Activated effector memory CD4-positive, alpha-beta T cell treated with Interleukin-2 at 50 U/mL for 16 hours (primary cell): ENCODE results near the gene BMPR1A.
"Not testable (repeated sequence)": the region's sequence is repeated elsewhere in the genome, so short reads cannot be mapped to it uniquely, and the experiment has no call there.

Experiments used
- DNase-seq: peaks from one replicate; pipeline ENCODE4 v3.0.0-alpha.2; 2020

Gene BMPR1A

DNA sequence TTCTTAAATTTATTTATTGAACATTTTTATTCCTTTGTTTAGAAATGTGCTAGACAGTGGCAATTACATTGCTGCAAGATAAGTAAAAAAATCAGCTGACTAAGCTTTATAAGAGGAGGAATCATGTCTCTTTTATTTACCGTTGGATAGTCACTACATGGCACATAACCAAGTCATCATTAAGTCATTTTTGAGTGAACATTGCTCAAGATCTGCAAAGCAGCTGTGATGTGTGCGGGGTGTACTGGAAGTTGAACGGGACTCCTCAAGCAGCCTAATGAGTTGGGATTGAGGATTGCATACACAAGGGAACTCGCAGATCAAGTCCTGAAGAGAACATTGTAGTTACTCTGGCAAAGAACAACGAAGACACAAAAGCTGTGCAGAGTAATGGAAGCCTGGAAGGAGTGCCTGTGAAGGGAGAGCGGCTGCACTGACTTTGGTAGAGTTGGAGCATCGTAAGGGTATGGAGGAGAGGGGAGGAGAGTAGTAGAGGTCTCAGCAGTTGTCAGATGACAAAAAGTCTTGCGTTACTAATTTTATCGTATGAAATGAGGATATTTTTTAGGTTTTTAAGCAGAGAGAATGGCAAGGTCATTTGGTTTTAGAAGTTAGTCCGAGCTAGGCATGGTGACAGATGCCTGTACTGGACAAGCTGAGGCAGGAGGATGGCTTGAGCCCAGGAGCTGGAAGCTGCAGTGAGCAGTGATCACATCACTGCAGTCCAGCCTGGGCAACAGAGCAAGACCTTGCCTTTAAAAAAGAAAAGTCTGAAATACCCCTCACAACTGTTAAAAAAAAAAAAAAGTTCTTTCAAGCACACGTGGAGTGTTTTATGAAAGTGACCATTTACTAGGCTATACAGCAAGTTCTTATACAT, 95.1 kb downstream of the BMPR1A start:
- no peak for DNase-seq

DNA sequence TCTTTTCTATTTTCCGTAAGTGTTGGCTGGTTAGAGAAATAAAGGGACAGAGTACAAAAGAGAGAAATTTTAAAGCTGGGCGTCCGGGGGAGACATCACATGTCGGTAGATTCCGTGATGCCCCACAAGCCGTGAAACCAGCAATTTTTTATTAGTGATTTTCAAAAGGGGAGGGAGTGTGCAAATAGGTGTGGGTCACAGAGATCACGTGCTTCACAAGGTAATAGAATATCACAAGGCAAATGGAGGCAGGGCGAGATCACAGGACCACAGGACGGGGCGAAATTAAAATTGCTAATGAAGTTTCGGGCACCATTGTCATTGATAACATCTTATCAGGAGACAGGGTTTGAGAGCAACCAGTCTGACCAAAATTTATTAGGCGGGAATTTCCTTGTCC, 97.2 kb downstream of the BMPR1A start:
- not testable (repeated sequence) for DNase-seq

GRCh38 chr10:86855513-86855912, 99.1 kb downstream of the BMPR1A start:
- DNase-seq, result no peak

DNA sequence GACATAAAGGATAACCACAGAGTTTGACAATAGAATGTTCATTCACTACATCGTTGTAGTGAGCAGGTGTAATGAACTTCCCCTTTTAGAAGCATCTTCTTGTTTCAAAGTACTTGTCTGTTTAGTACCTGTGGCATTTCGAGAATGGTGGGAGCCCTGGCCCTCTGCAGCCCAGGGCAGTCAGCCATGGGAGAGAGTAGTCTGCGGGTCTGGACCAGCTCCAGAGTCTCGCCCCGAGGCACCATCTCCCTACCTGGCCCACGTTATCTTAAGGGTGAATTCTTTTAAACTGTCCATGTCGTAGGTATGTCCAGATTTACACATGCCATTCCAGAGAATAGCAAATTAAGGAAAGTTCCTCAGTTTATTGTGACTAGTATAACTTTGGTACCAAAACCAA, 99.7 kb downstream of the BMPR1A start:
- no peak for DNase-seq

GRCh38 chr10:86857128-86857721, 100.8 kb downstream of the BMPR1A start:
- DNase-seq, result no peak

- no peak for DNase-seq
Measured at GRCh38 chr10:86858011-86858410, 101.6 kb downstream of the BMPR1A start.

GRCh38 chr10:86861351-86861750, 104.9 kb downstream of the BMPR1A start:
- DNase-seq, result no peak

DNA sequence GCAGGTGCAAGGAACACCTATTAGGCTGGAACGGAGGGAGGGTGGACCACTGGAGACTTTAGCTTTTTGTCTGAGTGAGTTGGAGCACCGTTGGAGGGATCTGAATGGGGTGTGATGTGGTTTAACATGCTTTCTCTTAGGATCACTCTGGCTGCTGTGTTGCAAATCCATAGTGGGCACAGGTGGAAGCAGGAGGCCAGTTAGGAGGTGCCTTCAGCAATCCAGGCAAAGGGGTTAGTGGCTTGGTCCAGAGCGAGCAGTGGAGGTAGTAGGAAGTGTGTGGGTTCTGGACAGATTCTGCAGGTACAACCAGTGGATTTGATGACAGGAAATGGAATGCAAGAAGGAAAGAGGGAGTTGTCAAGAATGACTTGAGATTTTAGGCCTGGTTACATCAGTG, 106.0 kb downstream of the BMPR1A start:
- no peak for DNase-seq

- no peak for DNase-seq
Measured at GRCh38 chr10:86862786-86863483, 106.5 kb downstream of the BMPR1A start.

- DNase-seq, result no peak
Measured at GRCh38 chr10:86863484-86863842, 107.0 kb downstream of the BMPR1A start.

GRCh38 chr10:86865011-86865811, 108.8 kb downstream of the BMPR1A start:
- DNase-seq, result not testable (repeated sequence)

GRCh38 chr10:86867149-86867548, 110.7 kb downstream of the BMPR1A start:
- DNase-seq, result no peak

- no peak for DNase-seq
Measured at GRCh38 chr10:86868353-86868752, 111.9 kb downstream of the BMPR1A start.

GRCh38 chr10:86870679-86871078, 114.3 kb downstream of the BMPR1A start:
- DNase-seq, result no peak

DNA sequence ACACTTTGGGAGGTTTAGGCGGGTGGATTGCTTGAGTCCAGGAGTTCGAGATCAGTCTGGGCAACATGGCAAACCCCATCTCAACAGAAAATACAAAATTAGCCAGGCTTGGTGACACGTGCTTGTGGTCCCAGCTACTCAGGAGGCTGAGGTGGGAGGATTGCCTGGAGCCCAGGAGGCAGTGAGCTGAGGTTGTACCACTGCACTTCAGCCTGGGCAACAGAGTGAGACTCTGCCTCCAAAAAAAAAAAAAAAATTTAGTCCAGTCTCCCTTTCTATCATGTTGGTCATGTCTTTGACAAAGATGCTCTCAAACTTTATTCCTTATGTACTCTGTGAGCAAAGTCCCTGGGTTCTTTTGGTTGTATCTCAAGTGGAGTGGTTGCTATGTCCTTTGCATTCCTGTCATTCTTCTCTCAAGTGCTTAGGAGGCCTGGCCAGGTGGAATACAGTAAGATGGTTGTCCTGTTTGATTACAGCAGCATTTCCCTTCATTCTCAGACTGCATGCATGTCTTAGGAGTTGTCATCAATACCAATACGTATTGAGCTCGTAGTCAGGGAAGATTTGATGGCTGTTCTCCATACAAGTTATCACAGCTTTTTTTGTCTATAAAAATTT, 115.3 kb downstream of the BMPR1A start:
- DNase-seq, result no peak

DNA sequence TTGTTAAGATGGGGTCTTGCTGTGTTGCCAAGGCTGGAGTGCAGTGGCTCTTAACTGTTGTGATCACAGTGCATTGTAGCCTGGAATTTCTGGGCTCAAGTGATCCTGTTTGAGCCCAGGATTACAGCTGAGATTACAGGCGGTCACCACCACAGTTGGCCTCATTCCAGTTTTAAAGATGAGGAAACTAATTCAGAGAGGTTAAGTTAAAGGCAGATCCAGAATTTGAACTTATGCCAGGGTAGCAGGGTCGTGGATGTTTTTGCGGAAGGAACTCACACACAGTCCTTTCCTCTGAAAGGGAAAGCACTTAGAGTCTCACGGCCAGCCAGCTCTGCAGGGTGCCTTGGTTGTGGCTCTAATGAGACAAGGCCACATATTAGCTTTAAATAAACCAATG, 116.3 kb downstream of the BMPR1A start:
- DNase-seq, result no peak

- no peak for DNase-seq
Measured at GRCh38 chr10:86876748-86877147, 120.3 kb downstream of the BMPR1A start.

- DNase-seq, result no peak
Measured at GRCh38 chr10:86878983-86879713, 122.7 kb downstream of the BMPR1A start.

DNA sequence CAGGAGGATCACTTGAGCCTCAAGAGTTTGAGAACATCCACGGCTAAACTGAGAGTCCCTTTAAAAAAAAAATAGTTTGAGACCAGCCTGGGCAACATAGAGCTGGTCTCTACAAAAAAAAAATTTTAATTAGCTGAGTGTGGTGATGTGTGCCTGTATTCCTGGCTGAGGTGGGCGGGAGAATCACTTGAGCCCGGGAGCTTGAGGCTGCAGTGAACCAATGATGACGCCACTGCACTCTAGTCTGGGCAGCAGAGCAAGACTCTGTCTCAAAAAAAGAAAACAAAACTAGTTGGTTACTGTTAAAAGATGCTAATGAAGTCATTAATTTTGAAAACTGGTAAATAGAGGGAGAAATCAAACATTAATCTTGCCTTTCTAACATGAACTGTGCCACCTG, 124.6 kb downstream of the BMPR1A start:
- DNase-seq, result no peak

DNA sequence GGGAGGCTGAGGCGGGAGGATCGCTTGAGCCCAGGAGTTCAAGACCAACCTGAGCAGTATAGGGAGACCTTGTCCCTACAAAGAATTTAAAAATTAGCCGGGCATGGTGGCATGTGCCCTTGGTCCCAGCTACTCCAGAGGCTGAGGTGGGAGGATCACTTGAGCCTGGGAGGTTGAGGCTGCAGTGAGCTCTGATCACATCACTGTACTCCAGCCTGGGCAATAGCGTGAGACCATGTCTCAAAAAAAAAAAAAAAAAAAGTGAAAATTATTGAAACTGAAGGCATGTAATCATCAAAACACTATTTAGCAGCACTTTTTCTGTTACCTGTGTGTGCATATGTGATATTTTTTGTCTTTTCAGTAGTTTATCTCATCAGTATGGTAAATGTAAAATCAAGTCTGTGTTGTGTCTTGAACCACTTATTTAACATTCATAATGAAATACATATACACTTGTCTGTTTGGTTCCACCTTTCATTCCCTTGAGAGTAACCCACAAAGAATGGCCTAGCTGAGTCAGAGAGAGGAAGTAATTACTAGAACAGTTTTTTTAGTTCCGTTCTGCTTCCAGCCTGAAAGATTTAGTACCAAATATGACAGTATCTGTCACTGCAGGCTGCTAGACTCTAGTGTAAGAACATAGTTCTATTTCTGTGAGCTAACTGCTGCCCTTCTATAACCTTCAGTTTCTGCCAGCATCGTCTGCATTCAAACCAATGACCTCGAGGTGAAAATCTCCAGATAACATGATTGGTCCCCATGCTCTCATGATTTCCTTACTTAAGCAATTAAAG, 132.4 kb downstream of the BMPR1A start:
- DNase-seq, result no peak

DNA sequence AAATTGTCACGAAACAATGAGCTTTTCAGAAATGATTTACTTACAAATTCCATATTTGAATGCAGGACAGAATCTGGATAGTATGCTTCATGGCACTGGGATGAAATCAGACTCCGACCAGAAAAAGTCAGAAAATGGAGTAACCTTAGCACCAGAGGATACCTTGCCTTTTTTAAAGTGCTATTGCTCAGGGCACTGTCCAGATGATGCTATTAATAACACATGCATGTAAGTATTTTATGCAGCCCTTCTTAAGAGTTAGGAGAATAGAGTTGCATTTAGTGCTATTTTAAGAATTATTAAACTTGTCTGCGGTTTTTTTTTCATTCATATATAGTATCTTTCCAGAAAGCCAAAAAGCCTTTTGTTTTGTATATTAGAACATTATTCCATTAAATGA, 133.6 kb downstream of the BMPR1A start:
- DNase-seq, result no peak
